ENCODE data around the gene FXYD3.

GRCh38 chr19:35089554-35089953 lies 26.1 kb upstream of the FXYD3 start:
- TF ChIP-seq CTCF (IDR thresholded peaks at IDR 0.05) (no peak), EZH2 (IDR thresholded peaks at IDR 0.05) (no peak), EZH2phosphoT487 (IDR thresholded peaks at IDR 0.05) (no peak)
